Midbrain (tissue), 1 donor: ENCODE results near the gene NAA25.
"Not testable (repeated sequence)": the region's sequence is repeated elsewhere in the genome, so short reads cannot be mapped to it uniquely, and the experiment has no call there.

Experiments used
- DNase-seq: peaks from one replicate; lab custom pipeline; 2025; lab: John Stamatoyannopoulos, UW

NAA25 gene

GRCh38 chr12:112009596-112009995, 99.0 kb downstream of the NAA25 start:
- DNase-seq, result not testable (repeated sequence)

DNA sequence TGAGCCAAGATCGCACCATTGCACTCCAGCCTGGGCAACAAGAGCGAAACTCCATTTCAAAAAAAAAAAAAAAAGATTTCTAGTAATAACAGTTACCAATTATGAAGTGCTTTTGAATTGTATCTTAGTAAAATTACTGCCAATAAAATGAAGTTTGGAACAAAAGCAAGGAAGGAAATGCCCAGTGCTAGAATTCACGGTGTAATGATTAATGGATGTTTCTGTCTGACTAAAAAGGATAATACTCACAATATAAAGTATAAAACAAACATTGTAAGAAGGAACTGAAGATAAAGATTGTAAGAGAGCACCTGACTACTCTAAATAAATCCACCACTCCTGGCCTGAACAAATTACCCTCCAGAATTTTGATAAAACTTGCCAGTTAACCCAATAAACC, 99.7 kb downstream of the NAA25 start:
- no peak for DNase-seq

GRCh38 chr12:112007945-112008344, 100.6 kb downstream of the NAA25 start:
- DNase-seq, result no peak

DNA sequence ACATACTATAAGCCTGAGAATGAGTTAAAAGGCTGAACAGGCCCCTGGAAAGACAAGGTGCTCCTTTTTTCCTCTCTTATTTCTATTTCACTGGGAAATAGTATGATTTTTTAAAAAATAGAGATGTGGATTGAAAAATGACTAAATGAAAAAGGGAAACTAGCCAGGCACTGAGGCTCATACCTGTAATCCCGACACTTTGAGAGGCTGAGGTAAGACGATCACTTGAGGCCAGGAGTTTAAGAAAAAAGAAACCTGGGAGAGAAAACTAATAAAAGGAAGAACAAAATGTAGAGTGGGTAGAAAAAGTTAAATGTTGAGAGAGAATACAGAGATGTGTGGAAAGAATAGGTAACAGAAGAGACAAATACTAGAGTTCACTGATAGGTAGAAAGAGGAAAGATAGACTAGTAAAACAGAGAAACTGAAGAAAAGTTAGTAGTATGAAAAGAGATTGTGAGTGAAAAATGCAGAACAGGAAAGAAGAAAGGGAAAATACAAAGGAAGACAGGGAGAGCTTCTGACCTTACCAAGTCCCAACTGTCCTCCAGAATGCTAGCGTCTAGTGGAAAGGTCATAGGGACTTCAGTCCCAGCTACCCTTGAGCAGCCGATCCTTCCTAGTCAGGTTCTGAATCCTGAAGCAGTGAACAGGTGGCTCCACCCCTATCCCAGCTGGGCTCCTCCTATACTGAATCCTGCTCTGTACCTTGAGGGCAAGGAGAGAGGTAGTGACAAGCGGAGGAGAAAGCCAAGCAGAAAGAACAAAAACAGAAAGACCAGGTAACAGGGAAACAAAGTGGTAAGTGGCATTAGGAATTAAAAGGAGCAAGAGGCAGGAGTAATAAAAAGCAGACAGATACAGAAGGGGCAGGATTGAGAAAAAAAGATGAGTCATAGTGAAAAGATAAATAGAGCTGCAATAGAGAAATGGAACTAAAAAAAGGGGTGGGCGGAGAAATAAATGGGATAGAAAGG, 102.9 kb downstream of the NAA25 start:
- DNase-seq, result no peak

GRCh38 chr12:112004041-112004440, 104.5 kb downstream of the NAA25 start:
- no peak for DNase-seq

GRCh38 chr12:112001576-112001975, 107.0 kb downstream of the NAA25 start:
- no peak for DNase-seq

GRCh38 chr12:112000820-112001219, 107.8 kb downstream of the NAA25 start:
- no peak for DNase-seq

DNA sequence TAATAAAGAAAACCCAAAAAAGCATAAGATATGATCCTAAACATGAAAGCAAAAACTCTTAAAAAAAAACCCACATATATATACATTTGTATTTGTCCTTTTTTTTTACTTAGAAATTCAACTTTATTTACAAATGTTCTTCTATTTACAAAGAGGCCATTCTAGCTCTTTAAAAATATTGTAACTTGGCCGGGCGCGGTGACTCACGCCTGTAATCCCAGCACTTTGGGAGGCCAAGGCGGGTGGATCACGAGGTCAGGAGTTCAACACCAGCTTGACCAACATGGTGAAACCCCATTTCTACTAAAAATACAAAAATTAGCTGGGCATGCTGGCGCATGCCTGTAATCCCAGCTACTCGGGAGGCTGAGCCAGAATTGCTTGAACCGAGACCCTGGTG, 109.5 kb downstream of the NAA25 start:
- DNase-seq, result not testable (repeated sequence)

GRCh38 chr12:111998015-111998414, 110.6 kb downstream of the NAA25 start:
- DNase-seq, result no peak

GRCh38 chr12:111997300-111997699, 111.3 kb downstream of the NAA25 start:
- DNase-seq, result no peak

DNA sequence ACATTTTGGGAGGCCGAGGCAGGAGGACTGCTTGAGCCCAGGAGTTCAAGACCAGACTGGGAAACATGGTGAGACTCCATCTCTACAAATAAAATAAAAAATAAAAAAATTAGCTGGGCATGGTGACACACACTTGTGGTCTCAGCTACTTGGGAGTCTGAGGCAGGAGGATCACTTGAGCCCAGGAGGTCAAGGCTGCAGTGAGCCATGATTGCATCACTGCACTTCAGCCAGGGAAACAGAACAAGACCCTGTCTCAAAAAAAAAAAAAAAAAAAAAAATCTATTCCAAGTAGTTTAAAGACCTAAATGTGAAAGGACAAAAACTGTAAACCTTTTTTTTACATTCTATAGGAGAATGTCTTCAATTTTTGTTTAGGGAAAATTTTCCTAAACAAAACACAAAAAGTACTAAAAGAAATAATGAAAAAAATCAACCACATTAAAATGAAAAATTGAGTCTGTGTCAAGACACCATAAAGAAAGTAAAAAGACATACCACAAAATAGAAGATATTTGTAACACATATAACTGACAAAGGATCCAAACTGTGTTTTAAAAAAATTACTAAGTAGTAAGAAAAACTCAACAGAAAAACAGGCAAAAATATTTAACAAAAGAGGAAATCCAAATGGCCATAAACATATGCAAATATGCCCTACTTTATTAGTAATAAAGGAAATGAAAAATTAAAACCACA, 112.7 kb downstream of the NAA25 start:
- DNase-seq, result no peak

DNA sequence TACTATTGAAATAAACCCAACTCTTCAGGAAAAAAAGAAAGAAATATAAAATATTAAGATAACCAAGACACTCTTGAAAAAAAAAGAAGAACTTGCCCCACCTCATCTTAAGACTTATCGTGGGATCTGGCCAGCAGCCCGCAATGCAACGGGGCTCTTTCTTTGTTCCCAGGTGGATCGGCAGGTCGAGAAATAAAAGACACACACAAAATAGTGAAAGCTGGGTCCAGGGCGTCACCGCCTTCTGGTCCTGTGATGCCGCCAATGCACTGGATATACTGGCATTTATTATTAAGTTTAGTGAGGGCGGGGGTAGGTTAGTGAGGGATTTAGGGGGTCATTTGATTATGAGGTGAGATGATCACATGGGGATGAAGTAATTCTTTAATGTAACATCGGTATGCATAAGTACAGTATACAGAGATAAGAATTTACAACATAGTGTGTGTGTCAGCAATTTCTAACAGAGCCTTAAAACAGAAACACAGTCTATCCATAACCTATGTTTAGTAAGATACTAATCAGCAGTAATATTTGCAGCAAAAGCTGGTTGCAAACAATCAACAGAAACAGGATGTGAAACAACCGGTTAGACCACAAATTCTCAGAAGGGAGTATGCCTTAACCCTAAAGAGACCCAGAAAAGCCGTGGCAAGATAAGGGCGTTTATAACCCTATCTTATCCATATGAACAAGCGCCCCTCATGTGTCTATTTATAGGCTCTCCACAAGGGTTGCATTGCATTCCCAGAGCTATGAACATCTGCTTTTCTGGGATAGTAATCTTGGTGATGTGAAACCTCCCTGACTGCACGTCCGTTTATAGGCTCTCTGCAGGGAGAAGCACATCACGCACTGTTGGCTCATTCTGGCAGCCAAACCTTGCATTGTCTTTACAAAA, 114.1 kb downstream of the NAA25 start:
- not testable (repeated sequence) for DNase-seq

- DNase-seq, result no peak
Observed at GRCh38 chr12:111993292-111994150, 115.1 kb downstream of the NAA25 start.

DNA sequence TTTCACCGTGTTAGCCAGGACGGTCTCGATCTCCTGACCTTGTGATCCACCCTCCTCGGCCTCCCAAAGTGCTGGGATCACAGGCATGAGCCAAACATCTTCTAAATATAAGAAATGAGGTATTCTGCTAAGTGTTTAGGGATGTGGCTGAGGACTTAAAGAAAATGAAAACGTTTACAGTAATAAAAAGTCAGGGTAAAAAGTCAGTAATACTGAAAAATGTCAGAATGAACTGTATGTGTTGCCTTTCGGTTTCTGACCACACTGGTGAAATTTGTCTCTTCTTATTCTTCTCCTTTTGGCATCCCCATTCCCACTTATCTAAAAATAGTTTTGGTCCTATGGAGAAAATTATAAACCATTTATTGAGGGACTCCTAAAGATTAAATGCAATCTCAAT, 116.1 kb downstream of the NAA25 start:
- DNase-seq, result no peak

- no peak for DNase-seq
Observed at GRCh38 chr12:111991946-111992345, 116.6 kb downstream of the NAA25 start.

GRCh38 chr12:111991535-111991934, 117.0 kb downstream of the NAA25 start:
- DNase-seq, result no peak

DNA sequence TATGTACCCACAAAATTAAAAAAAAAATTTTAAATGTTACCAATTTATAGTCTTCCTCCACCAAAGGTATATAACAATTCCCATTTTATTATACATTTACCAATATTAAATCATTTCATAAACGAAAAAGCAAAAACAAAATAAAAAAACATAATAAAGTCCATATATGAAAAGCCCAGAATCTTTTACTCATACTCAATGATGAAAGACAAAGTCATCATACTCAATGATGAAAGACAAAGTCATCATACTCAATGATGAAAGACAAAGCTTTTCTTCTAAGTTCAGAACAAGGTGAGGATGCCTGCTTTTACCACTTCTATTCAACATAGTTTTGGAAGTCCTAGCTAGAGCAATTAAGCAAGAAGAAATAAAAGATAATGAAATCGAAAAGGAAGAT, 123.8 kb downstream of the NAA25 start:
- DNase-seq, result no peak

GRCh38 chr12:111981987-111982386, 126.6 kb downstream of the NAA25 start:
- no peak for DNase-seq

- no peak for DNase-seq
Observed at GRCh38 chr12:111980598-111980997, 128.0 kb downstream of the NAA25 start.

DNA sequence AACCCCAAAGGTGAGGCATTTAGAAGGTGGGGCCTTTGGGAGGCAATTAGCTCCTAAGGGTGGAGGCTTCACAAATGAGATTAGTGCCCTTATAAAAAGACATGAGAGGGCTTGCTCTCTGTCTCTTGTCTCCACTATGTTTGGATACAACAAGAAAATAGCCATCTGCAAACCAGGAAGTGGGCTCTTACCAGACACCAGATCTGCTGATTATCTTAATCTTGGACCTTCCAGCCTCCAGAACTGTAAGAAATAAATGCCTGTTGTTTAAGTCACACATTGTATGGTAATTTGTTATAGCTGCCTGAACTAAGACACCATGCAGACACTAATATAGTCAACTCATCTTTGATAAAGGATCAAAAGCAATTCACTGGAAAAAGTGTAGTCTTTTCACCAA, 130.0 kb downstream of the NAA25 start:
- DNase-seq, result no peak

GRCh38 chr12:111976860-111977259, 131.7 kb downstream of the NAA25 start:
- no peak for DNase-seq
